Vagina (tissue), 2 donors: ENCODE data around the gene A2M. TPM values are rescaled to one million over a fixed set of nuclear protein-coding genes. Genes with fewer than 3 reads are reported as not detected.

Experiments
- DNase-seq, 2 donors: peaks; one replicate each; pipeline ENCODE4 v3.0.0-alpha.2; 2017; ENCODE audit errors: extremely low spot score in 2 of 2
- H3K27ac ChIP-seq: fragments of 200-600 bp; sonication (generic); one replicate; pipeline ENCODE4 v1.5.1; 2019
- H3K27me3 ChIP-seq: fragments of 200-600 bp; sonication (generic); one replicate; pipeline ENCODE4 v1.5.1; 2019
- H3K36me3 ChIP-seq, 2 donors: fragments of 200-600 bp; sonication (generic); one replicate each; pipeline ENCODE4 v1.5.1; 2017 to 2019
- H3K4me1 ChIP-seq: fragments of 200-600 bp; sonication (generic); one replicate; pipeline ENCODE4 v1.5.1; 2019
- H3K4me3 ChIP-seq, 2 donors: fragments of 200-600 bp; sonication (generic); 1 replicate in 1 of 2; 2 replicates in 1 of 2; pipeline ENCODE4 v1.5.1; 2016 to 2019
- H3K9me3 ChIP-seq: fragments of 200-600 bp; sonication (generic); one replicate; pipeline ENCODE4 v1.5.1; 2019
- POLR2A ChIP-seq, 2 donors: fragments of 450-650 bp; IDR thresholded peaks; one replicate each; pipeline ENCODE4 v1.6.1; 2017; ENCODE audit warnings: antibody characterized with exemption in 2 of 2, mild to moderate bottlenecking in 2 of 2, moderate library complexity in 2 of 2
- POLR2AphosphoS5 ChIP-seq, 2 donors: sonication (generic); formaldehyde crosslinking; IDR thresholded peaks; one replicate each; pipeline ENCODE4 v1.9.0; 2017; ENCODE audit warnings: antibody characterized with exemption in 2 of 2, mild to moderate bottlenecking in 2 of 2, low read depth in 1 of 2; ENCODE audit not compliant: insufficient read depth in 1 of 2
- intact Hi-C: fragments of 100-400 bp; cut with DNase I; formaldehyde crosslinking; loops from one replicate; pipeline ENCODE4 v1.15.1; 2023
- total RNA-seq: library from RNA; depleted of rRNA; stranded (reverse); fragments of >200 nt; gene quantifications from one replicate; pipeline ENCODE4 v1.2.3, GENCODE V29; 2016
- TF ChIP-seq, protein P1 (sequence below), 3 experiments: fragments of 450-650 bp in 2 of 3; fragments of 200-600 bp in 1 of 3; sonication (generic) in 1 of 3; IDR thresholded peaks; one replicate each; pipeline ENCODE4 v1.5.1; 2017 to 2019; ENCODE audit warnings: antibody characterized with exemption in 3 of 3, mild to moderate bottlenecking in 2 of 3, moderate library complexity in 2 of 3

The A2M gene
- total RNA-seq, 1 donor from 2014 or later = 274 TPM

GRCh38 chr12:9086087-9086486 lies 29.6 kb downstream of the A2M start:
- H3K27ac ChIP-seq = no peak overlapping the region
- no peak for DNase-seq
- TF ChIP-seq POLR2A (IDR thresholded peaks at IDR 0.05) (no peak), POLR2AphosphoS5 (IDR thresholded peaks at IDR 0.05; ENCODE audit: insufficient read depth in 1 of 2, low read depth in 1 of 2) (no peak)
- TF ChIP-seq, protein P1, sequence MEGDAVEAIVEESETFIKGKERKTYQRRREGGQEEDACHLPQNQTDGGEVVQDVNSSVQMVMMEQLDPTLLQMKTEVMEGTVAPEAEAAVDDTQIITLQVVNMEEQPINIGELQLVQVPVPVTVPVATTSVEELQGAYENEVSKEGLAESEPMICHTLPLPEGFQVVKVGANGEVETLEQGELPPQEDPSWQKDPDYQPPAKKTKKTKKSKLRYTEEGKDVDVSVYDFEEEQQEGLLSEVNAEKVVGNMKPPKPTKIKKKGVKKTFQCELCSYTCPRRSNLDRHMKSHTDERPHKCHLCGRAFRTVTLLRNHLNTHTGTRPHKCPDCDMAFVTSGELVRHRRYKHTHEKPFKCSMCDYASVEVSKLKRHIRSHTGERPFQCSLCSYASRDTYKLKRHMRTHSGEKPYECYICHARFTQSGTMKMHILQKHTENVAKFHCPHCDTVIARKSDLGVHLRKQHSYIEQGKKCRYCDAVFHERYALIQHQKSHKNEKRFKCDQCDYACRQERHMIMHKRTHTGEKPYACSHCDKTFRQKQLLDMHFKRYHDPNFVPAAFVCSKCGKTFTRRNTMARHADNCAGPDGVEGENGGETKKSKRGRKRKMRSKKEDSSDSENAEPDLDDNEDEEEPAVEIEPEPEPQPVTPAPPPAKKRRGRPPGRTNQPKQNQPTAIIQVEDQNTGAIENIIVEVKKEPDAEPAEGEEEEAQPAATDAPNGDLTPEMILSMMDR (IDR thresholded peaks at IDR 0.05) = no peak
- no peaks in the 10 kb centered on the region for H3K27me3 ChIP-seq
- H3K36me3 ChIP-seq = peaks cover 0 to 25% of the 10 kb centered on the region in 2 donors
- peaks cover 11% of the 10 kb centered on the region for H3K9me3 ChIP-seq
- no peaks in the 10 kb centered on the region for H3K4me1 ChIP-seq
- intact Hi-C loops = no loop called here
- no peak overlapping the region for H3K4me3 ChIP-seq

DNA sequence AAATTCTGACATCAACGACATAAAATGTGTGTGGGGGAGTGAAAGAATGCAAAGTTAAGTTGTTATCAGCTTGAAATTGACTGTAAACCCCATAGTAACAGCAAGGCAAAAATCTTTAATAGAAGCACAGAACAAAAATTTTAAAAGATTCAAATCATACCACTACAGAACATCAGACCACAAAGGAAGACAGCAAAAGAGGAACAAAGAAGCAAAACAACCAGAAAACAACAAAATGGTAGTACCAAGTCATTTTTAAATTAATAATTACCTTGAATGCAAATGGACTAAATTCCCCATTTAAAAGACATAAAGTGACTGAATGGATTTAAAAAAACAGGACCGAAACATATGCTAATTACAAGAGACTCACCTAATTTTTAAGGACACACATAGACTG lies 31.3 kb downstream of the A2M start:
- Histone ChIP-seq H3K27me3 (no peaks in the 10 kb centered on the region), H3K36me3 (peaks cover 0 to 27% of the 10 kb centered on the region in 2 donors), H3K4me1 (no peaks in the 10 kb centered on the region), H3K9me3 (peaks cover 11% of the 10 kb centered on the region), H3K4me3 (no peak overlapping the region), H3K27ac (no peak overlapping the region)
- no peak for TF ChIP-seq POLR2A (IDR thresholded peaks at IDR 0.05)
- TF ChIP-seq, protein P1 (IDR thresholded peaks at IDR 0.05) = no peak
- TF ChIP-seq POLR2AphosphoS5 (IDR thresholded peaks at IDR 0.05; ENCODE audit: insufficient read depth in 1 of 2, low read depth in 1 of 2) = no peak
- intact Hi-C loops = no loop called here
- no peak for DNase-seq

GRCh38 chr12:9083793-9084192 lies 31.9 kb downstream of the A2M start:
- no peak for DNase-seq
- intact Hi-C loops = no loop called here
- peaks cover 0 to 32% of the 10 kb centered on the region in 2 donors for H3K36me3 ChIP-seq

DNA sequence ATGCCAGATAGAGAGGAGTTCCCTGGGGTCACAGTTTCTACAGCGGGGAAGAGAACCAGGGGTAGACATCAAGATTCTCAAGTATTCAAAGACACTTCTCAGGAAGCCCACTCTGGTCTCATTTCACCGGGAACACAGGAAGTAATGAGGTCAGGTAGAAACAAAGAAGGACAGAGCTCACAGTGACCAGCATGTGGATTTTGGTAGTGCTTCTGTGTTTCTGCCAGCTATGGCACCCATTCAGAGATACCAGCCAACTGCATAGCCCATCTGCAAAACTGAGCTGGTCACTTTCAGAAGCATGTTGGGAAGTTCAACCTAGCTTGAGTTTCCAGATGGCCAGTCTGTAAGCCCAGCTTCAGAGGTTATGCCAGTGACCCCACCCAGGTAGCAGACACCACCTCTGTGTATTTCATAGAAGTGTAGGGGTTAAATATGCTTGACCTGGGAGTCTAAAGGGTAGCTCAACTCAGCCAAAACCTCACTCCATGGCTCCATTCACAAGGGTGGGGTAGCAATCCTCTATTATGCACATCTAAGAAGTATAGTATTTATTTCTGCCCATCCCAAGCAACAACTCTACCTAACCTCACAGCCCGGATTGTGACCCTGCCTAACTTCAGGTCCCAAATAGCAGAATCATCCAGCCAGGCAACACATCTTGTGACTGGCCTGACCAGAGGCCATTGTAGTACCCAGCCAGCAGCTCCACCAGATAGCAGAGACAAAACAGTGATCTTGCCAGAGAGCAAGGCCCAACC lies 33.9 kb downstream of the A2M start:
- H3K9me3 ChIP-seq = peaks cover 11% of the 10 kb centered on the region
- intact Hi-C loops = no loop called here
- H3K27ac ChIP-seq = no peak overlapping the region
- H3K4me3 ChIP-seq = no peak overlapping the region
- TF ChIP-seq, protein P1 (IDR thresholded peaks at IDR 0.05) = no peak
- TF ChIP-seq POLR2AphosphoS5 (IDR thresholded peaks at IDR 0.05; ENCODE audit: insufficient read depth in 1 of 2, low read depth in 1 of 2) (no peak), POLR2A (IDR thresholded peaks at IDR 0.05) (no peak)
- no peaks in the 10 kb centered on the region for H3K4me1 ChIP-seq
- H3K27me3 ChIP-seq = no peaks in the 10 kb centered on the region
- H3K36me3 ChIP-seq = peaks cover 0 to 36% of the 10 kb centered on the region in 2 donors
- no peak for DNase-seq

More at GRCh38 chr12:9083793-9084192, 31.9 kb downstream of the A2M start:
- H3K27me3 ChIP-seq = no peaks in the 10 kb centered on the region
- no peak overlapping the region for H3K4me3 ChIP-seq
- H3K4me1 ChIP-seq = no peaks in the 10 kb centered on the region
- H3K9me3 ChIP-seq = peaks cover 11% of the 10 kb centered on the region
- no peak overlapping the region for H3K27ac ChIP-seq
- TF ChIP-seq POLR2AphosphoS5 (IDR thresholded peaks at IDR 0.05; ENCODE audit: insufficient read depth in 1 of 2, low read depth in 1 of 2) = no peak
- no peak for TF ChIP-seq POLR2A (IDR thresholded peaks at IDR 0.05)
- TF ChIP-seq, protein P1 (IDR thresholded peaks at IDR 0.05) = no peak
